Activated T-helper 1 cell treated with anti-CD3 and anti-CD28 coated beads, Interleukin-2, amount 50 U/mL, for 16 hours (primary cell): ENCODE data around the gene CCT8.
A peak's percentile ranks its signal among the peaks of the same experiment; 100 is the strongest.

ENCODE experiments used
- DNase-seq, 2 donors: peaks; one replicate each; pipeline ENCODE4 v3.0.0-alpha.2; 2020; ENCODE audit warnings: low read depth in 1 of 2, low spot score in 1 of 2

The CCT8 gene, protein sequence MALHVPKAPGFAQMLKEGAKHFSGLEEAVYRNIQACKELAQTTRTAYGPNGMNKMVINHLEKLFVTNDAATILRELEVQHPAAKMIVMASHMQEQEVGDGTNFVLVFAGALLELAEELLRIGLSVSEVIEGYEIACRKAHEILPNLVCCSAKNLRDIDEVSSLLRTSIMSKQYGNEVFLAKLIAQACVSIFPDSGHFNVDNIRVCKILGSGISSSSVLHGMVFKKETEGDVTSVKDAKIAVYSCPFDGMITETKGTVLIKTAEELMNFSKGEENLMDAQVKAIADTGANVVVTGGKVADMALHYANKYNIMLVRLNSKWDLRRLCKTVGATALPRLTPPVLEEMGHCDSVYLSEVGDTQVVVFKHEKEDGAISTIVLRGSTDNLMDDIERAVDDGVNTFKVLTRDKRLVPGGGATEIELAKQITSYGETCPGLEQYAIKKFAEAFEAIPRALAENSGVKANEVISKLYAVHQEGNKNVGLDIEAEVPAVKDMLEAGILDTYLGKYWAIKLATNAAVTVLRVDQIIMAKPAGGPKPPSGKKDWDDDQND

DNA sequence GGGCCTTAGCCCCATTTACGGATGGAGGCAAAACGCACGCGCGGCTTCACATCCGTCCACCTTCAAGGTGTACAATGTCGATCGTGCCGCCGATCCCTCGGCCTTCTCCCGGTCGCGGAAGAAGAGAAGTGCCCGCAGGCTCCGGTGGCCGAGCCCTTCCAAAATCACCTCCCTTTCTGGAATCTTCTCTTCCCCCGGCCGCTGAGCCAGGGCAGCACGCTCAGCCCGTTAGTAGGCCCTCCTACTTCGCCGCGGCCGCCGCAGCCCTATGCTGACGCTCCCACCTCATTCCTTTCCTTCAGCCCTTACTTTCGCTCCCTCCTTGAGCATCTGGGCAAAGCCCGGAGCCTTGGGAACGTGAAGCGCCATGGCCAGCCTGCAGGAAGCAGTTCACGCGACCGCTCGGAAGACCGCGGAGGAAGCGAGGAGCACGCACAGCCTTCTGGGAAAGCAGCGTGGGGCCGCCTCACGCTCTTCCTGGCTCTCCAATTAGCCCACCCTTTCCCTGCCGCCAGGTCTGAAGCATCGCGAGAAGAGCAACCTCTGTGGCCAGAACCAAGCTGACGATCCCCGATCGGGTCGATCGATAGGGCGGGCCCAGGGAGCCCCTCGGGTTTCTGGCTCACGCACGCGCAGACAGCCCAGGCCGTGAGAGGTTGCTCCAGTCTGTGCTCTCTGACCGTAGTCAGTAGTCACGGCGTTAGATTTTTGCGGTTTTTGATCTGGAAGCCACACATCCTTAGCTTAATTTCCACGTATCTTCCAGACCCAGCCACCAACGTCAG lies at the start of gene CCT8:
CCT8 (minus strand) TSS at position 427 of the 785 bp plus-strand sequence; CDS start at position 369, 58 bp downstream.
- DNase-seq = peak; percentile 95 to 97

- DNase-seq = no peak
These were observed 48.3 kb upstream of the CCT8 start for GRCh38 chr21:29121759-29122158.

GRCh38 chr21:29117372-29117955 lies 44.0 kb upstream of the CCT8 start:
- no peak for DNase-seq

DNA sequence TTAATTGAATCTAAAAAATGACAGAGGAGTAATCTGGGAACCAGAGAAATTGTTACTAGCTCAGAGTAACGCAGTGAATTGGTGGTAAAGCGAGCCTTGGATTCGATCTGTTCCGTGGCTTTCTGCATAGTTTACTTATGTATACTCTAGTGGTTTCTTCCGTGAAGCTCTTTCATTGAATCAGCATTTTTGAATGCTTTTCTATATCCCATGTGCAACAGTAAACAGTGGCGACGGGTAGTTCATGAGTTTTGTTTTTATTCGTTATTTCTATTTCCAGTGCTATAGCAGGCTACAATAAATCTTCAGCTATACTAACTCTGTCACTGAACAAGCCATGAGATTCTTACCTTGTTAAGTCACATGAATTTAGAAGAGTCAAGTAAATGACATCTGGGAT lies 42.5 kb upstream of the CCT8 start:
- no peak for DNase-seq

GRCh38 chr21:29114765-29115500 lies 41.5 kb upstream of the CCT8 start:
- DNase-seq = no peak

DNA sequence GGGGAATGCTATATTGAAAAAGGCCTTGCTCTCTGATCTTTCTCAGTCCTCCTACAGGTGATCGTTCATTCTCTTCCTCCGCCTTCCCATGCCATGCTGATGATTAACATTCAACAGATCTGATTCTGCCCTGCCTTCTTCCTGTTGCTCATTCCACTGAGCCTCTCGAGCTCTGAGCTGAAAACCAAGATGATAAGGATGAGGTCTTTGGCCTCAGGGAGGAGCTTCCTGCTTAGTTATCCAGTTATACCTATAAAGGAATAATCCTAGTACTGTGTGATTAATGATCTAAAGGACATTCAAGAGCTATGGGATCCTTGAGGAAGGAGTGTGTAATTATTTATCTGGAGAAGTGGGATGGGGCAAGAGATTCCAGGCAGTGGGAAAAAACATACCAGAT lies 31.8 kb upstream of the CCT8 start:
- DNase-seq = no peak

DNA sequence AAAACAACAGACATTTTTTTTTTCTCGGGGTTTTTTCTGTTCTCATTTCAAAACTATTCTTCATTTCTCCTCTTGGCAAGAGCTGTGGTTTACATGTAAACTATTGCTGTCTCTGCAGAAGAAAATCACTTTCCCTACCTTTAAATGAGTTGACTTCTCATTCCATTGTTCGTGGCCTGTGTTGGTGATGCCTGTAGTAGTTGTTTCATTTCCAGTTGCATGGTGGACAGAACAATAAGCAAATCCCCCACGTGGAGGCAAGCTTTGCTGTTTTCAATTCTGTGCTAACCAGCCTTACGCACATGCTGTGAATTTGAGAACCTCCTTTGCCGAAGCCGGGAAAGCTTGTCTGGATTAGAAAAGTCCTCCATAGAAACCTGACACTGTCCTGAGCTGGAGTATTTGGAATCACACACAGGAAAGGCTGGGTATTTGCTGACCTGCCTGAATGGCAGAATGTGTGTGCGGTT lies 30.8 kb upstream of the CCT8 start:
- no peak for DNase-seq

- DNase-seq = no peak
These were observed 29.4 kb upstream of the CCT8 start for GRCh38 chr21:29102791-29103257.

GRCh38 chr21:29098156-29098555 lies 24.7 kb upstream of the CCT8 start:
- DNase-seq = no peak

- no peak for DNase-seq
These were observed 23.0 kb upstream of the CCT8 start for GRCh38 chr21:29096218-29097015.

DNA sequence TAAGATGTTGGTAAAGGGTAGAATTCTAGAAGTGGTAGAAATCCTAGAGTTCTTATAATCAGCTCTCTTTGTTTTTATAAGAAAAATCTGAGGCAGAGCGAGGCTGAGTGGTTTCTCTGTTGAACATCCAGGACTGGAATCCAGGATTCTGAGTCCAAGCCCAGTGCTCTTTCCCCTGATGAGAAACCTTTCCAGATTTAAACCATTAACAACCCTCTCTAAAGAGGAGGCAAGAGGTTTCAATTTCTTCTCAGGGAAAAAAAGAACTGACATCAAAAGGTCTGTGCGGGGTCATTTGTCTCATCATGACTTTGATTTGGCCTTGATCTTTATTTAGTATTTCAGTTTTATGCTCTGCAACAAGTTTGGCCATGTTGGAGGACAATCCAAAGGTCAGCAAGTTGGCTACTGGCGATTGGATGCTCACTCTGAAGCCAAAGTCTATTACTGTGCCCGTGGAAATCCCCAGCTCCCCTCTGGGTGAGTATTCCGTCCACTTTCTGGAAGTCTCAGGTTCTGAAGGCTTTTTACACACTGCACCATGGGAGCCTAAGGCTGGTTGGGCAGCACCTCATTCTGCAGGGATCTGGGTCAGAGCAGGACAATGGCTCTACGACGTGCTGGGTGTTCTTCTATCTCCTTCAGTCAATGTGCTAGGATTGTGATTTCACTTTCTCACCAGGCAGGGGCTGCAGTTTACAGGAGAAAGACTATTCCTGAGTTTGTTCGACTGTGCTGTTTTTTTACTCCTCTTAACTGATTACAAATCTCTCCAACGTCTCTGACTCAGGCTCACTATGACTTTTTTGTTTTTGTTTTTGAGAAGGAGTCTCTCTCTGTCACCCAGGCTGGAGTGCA lies 18.9 kb upstream of the CCT8 start:
- DNase-seq = no peak

GRCh38 chr21:29091033-29091432 lies 17.6 kb upstream of the CCT8 start:
- no peak for DNase-seq

DNA sequence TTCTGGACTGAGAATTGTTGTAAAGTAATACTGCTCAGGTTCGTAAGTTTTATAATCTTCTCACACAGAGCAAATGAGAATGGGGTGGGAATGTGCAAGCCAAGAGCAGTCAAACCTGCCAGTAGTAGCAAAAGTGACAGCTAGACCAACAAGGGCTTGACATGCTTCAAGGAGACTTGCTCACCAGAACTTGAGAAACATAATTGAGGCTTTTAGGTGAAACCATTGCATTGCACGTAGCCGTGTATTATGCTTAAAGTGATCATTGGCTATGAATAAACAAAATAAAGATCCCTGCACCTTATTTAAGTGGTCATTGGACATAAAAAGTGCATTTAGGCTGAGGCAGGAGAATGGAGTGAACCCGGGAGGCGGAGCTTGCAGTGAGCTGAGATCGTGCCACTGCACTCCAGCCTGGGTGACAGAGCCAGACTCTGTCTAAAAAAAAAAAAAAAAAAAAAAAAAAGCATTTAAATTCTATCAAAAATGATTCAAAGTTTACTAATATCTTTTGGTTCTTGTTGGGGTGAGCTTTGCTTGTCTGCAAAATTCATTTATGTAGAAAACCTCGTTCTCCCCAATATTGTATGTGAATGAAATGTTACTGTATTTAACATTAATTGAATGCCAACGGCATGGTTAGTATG lies 11.8 kb upstream of the CCT8 start:
- DNase-seq = no peak

GRCh38 chr21:29084372-29084771 lies 10.9 kb upstream of the CCT8 start:
- no peak for DNase-seq

DNA sequence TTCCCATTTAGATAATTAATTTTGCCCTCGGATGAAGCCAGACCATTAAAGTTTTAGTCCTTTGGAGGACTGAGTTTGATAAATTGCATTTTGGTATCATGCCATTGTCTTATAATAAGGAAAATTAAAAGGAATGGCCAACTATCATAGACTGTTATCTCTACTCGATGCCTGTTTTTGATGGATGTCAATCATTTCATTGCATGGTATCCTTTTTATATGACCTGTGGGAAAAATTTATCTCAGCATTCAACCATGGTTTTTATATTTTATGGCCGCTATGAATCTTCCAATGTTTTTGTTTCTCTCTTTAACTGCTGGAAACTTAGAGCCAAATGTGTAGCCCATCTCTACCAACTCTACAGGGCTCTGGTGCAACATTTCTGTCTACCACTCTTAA lies 9.9 kb upstream of the CCT8 start:
- DNase-seq = no peak

- DNase-seq = no peak
These were observed 8.8 kb upstream of the CCT8 start for GRCh38 chr21:29082046-29082815.

- DNase-seq = no peak
These were observed 7.0 kb upstream of the CCT8 start for GRCh38 chr21:29080454-29080941.
